K562 (cell line): ENCODE measurements around the gene SLC12A6. TPM values are rescaled to one million over a fixed set of nuclear protein-coding genes. Genes with fewer than 3 reads are reported as not detected.

Experiments used
- ATAC-seq: fragments of 200-7000 bp; cut with Tn5 transposase; 3 replicates; pipeline ENCODE4 v1.9.1; 2020; ENCODE audit warnings: moderate library complexity
- BruUV-seq: library from RNA; stranded (reverse); fragments of 400-500 nt; replicated peaks from 2 replicates; lab custom pipeline; 2021; lab: Mats Ljungman, UMichigan
- CTCF ChIA-PET: fragments of 300-600 bp; formaldehyde crosslinking; extraction: SDS; loops from one replicate; lab custom pipeline; 2021; ENCODE audit warnings: low intra/inter-chr PET ratio; lab: Yijun Ruan, JAX
- POLR2A ChIA-PET: fragments of 300-600, 350-650 bp; sonication (Branson Sonifier 250); formaldehyde crosslinking; extraction: SDS; loops from one replicate; lab custom pipeline; 2021; ENCODE audit warnings: antibody characterized with exemption, inconsistent platforms; lab: Yijun Ruan, JAX
- DNase-seq, 4 experiments: peaks; one replicate each; pipeline versions ENCODE4 v3.0.0 to v3.0.0-alpha.2; 2011 to 2018; ENCODE audit warnings: low spot score in 3 of 4, mixed read lengths in 3 of 4; ENCODE audit errors: extremely low read depth in 1 of 4
- FAIRE-seq: peaks from 2 replicates; lab custom pipeline; 2011; peaks lifted over from hg19 to GRCh38; lab: Jason Lieb, UNC
- H2AFZ ChIP-seq: 2 replicates; pipeline ENCODE4 v1.6.0; 2011; ENCODE audit warnings: low read depth, low read length, control low read depth, inconsistent platforms
- H3K27ac ChIP-seq: fragments of 200-600 bp; 3 replicates; pipeline ENCODE4 v1.8.0; 2011; ENCODE audit warnings: low read depth, mild to moderate bottlenecking, control low read depth, inconsistent platforms, low read length, moderate library complexity, mixed read lengths; ENCODE audit errors: extremely low read depth
- H3K27me3 ChIP-seq, 2 experiments: fragments of 300-600 bp in 1 of 2; 2 replicates in 1 of 2; 3 replicates in 1 of 2; pipeline versions ENCODE4 v1.6.0 to v1.8.0; 2011; ENCODE audit warnings: inconsistent platforms in 2 of 2, low read length in 2 of 2, mild to moderate bottlenecking in 1 of 2, mixed read lengths in 1 of 2, moderate library complexity in 1 of 2; ENCODE audit not compliant: control insufficient read depth in 2 of 2, insufficient read depth in 2 of 2
- H3K36me3 ChIP-seq: fragments of 300-600 bp; 3 replicates; pipeline ENCODE4 v1.8.0; 2011; ENCODE audit warnings: mild to moderate bottlenecking, low read length, inconsistent platforms; ENCODE audit not compliant: control insufficient read depth, insufficient read depth
- H3K4me1 ChIP-seq, 2 experiments: fragments of 200-600 bp in 1 of 2; replicated peaks in 1 of 2; 2 replicates in 1 of 2; 3 replicates in 1 of 2; pipeline versions ENCODE4 v1.5.1 to v1.8.0; 2011; ENCODE audit warnings: inconsistent platforms in 2 of 2, low read length in 2 of 2, mild to moderate bottlenecking in 1 of 2, mixed read lengths in 1 of 2, moderate library complexity in 1 of 2; ENCODE audit not compliant: control insufficient read depth in 2 of 2, insufficient read depth in 2 of 2
- H3K4me2 ChIP-seq: 2 replicates; pipeline ENCODE4 v1.6.1; 2011; ENCODE audit warnings: low read length, control low read depth, inconsistent platforms, mixed read lengths; ENCODE audit not compliant: insufficient read depth
- H3K4me3 ChIP-seq: fragments of 200-600 bp; sonication (generic), shearing (Covaris generic); 2 replicates; pipeline ENCODE4 v1.5.1; 2016; ENCODE audit warnings: control low read depth, inconsistent platforms
- H3K79me2 ChIP-seq: fragments of 200-600 bp; 3 replicates; pipeline ENCODE4 v1.8.0; 2011; ENCODE audit warnings: low read length, inconsistent platforms; ENCODE audit not compliant: control insufficient read depth, insufficient read depth
- H3K9ac ChIP-seq, 2 experiments: 2 replicates each; pipeline versions ENCODE4 v1.6.0 to v1.6.1; 2011; ENCODE audit warnings: low read depth in 2 of 2, low read length in 2 of 2, control low read depth in 1 of 2, inconsistent platforms in 1 of 2, mild to moderate bottlenecking in 1 of 2, mixed read lengths in 1 of 2; ENCODE audit not compliant: insufficient read depth in 1 of 2
- H3K9me1 ChIP-seq: one replicate; pipeline ENCODE4 v1.6.0; 2011; ENCODE audit warnings: inconsistent platforms, mild to moderate bottlenecking, low read length, moderate library complexity; ENCODE audit not compliant: control insufficient read depth, insufficient read depth
- H3K9me3 ChIP-seq: replicated peaks from 2 replicates; pipeline ENCODE4 v1.5.1; 2011; ENCODE audit warnings: low read depth, low read length, inconsistent platforms; ENCODE audit not compliant: control insufficient read depth, insufficient read depth
- H4K20me1 ChIP-seq: replicated peaks from 2 replicates; pipeline ENCODE4 v1.6.1; 2011; ENCODE audit warnings: low read length, inconsistent platforms, mixed read lengths; ENCODE audit not compliant: control insufficient read depth, insufficient read depth
- HNRNPLL ChIP-seq: fragments of 200-400 bp; formaldehyde crosslinking; IDR thresholded peaks from 2 replicates; pipeline ENCODE4 v1.6.1; 2017; ENCODE audit warnings: low read length, low read depth, mild to moderate bottlenecking; ENCODE audit not compliant: poor library complexity, severe bottlenecking
- PTRF ChIP-seq: fragments of 450-650 bp; IDR thresholded peaks from 2 replicates; pipeline ENCODE4 v1.6.1; 2016; ENCODE audit warnings: mild to moderate bottlenecking, missing genetic modification characterization, missing compliant biosample characterization
- THAP12 ChIP-seq: fragments of 250-450 bp; sonication (Bioruptor Pico); IDR thresholded peaks from 2 replicates; pipeline ENCODE4 v1.9.0; 2021; ENCODE audit warnings: mild to moderate bottlenecking, inconsistent platforms
- U2AF2 ChIP-seq: fragments of 200-400 bp; formaldehyde crosslinking; optimal IDR thresholded peaks from 2 replicates; pipeline ENCODE3; 2017; ENCODE audit warnings: low read depth, mild to moderate bottlenecking, low read length
- ZBTB1 ChIP-seq: sonication (generic); formaldehyde crosslinking; IDR thresholded peaks from 2 replicates; pipeline ENCODE4 v1.8.1; 2023; ENCODE audit warnings: missing genetic modification reagents, low read depth, mild to moderate bottlenecking, borderline replicate concordance
- ZC3H8 ChIP-seq: fragments of 450-650 bp; IDR thresholded peaks from 2 replicates; pipeline ENCODE4 v1.6.1; 2017
- ZNF431 ChIP-seq: sonication (generic); formaldehyde crosslinking; IDR thresholded peaks from 2 replicates; pipeline ENCODE4 v1.8.0; 2022; ENCODE audit warnings: mild to moderate bottlenecking, missing genetic modification reagents
- WGBS: fragments of 100-300 bp; shearing (Covaris generic); methylation state at CpG from one replicate; pipeline ENCODE4 v1.1.6; 2016; ENCODE audit warnings: low coverage, mixed read lengths; ENCODE audit not compliant: insufficient coverage; ENCODE audit errors: missing lambda C conversion rate; 5-methylcytosine and 5-hydroxymethylcytosine counted together
- in situ Hi-C: fragments of 300-500 bp; cut with MboI; formaldehyde crosslinking; loops from 4 replicates; pipeline ENCODE4 v1.15.0; 2018; ENCODE audit warnings: inconsistent platforms, mixed read lengths
- intact Hi-C: fragments of 100-400 bp; cut with micrococcal nuclease; formaldehyde crosslinking; loops from 2 replicates; pipeline ENCODE4 v1.14.2; 2022
- polyA plus RNA-seq, 8 experiments: library from polyadenylated mRNA; depleted of rRNA in 4 of 8; stranded (reverse) in 5 of 8; unstranded in 3 of 8; fragments of >200 nt; fragmentation: Nextera tagmentation in 2 of 8; fragmentation: Illumina TruSeq in 1 of 8; extraction: Ambion mirVana in 2 of 8; extraction: Trizol in 1 of 8; gene quantifications; 2 replicates each; pipeline versions ENCODE4 v1.2.1 to v1.2.3, GENCODE V29; 2011 to 2014; ENCODE audit warnings: inconsistent platforms in 1 of 8, missing spikeins in 1 of 8
- total RNA-seq, 7 experiments: library from RNA; depleted of rRNA in 6 of 7; stranded (reverse); fragments of >200 nt in 6 of 7; fragmentation: Illumina TruSeq in 2 of 7; extraction: Trizol in 2 of 7; gene quantifications; 2 replicates each; pipeline versions ENCODE4 v1.2.1 to v1.2.3, GENCODE V29; 2011 to 2021; ENCODE audit warnings: low replicate concordance in 1 of 7

Gene SLC12A6
- total and polyA plus RNA-seq, 9 of the 15 experiments (the other 6 are each of a cell fraction or from before 2014, with no cell fraction given) = 1.4 to 16.4 (median 6.7) TPM

GRCh38 chr15:34364041-34364440, 26.5 kb upstream of the SLC12A6 start:
- Histone ChIP-seq H3K9me3 (no peaks in the 10 kb centered on the region), H3K4me1 (peaks cover 7 to 22% of the 10 kb centered on the region in 2 experiments; a peak in 4 of 5 replicates), H3K9me1 (no peaks in the 10 kb centered on the region), H3K9ac (no peak overlapping the region), H3K27ac (no peak overlapping the region), H3K4me3 (no peak overlapping the region), H3K27me3 (no peaks in the 10 kb centered on the region), H3K79me2 (peaks cover 10% of the 10 kb centered on the region; the same call in 2 of the 3 replicates), H3K4me2 (no peak overlapping the region), H3K36me3 (peaks cover 45% of the 10 kb centered on the region; the same call in 2 of the 3 replicates), H4K20me1 (no peaks in the 10 kb centered on the region), H2AFZ (no peak overlapping the region)
- 92% methylated on average over 2 of the region's 8 CpGs for WGBS
- ChIA-PET CTCF (no interaction called here), POLR2A (interaction anchor here (0.7 kb wide), 1 partner anchor 816 kb away, joined by 3 read pairs; no protein-coding TSS in a partner anchor)
- no peak for TF ChIP-seq ZC3H8
- no peak for TF ChIP-seq U2AF2
- no peak for TF ChIP-seq PTRF
- no peak for TF ChIP-seq ZBTB1 (CRISPR knock-in tag)
- TF ChIP-seq THAP12 (CRISPR knock-in tag) = no peak
- no peak for TF ChIP-seq ZNF431 (CRISPR knock-in tag)
- no peak for TF ChIP-seq HNRNPLL
- in situ Hi-C loops (loop anchor here (10.0 kb wide), 1 partner anchor 299 kb away; no protein-coding TSS in a partner anchor), intact Hi-C loops (no loop called here)
- FAIRE-seq = no peak
- DNase-seq = no peak
- no peak for ATAC-seq
- no TSS peak for BruUV-seq
